H9 (cell line): ENCODE results near the gene TMEM219. TPM values are rescaled to one million over a fixed set of nuclear protein-coding genes. Genes with fewer than 3 reads are reported as not detected.

Source experiments
- DNase-seq: peaks from one replicate; pipeline ENCODE4 v3.0.0-alpha.2; 2017
- H2AFZ ChIP-seq: one replicate; pipeline ENCODE4 v1.6.1; 2013; ENCODE audit warnings: mild to moderate bottlenecking, low read length, control low read depth, moderate library complexity
- H2AK5ac ChIP-seq: 2 replicates; pipeline ENCODE4 v1.6.1; 2013; ENCODE audit warnings: low read length, control low read depth, mixed read lengths; ENCODE audit not compliant: insufficient read length
- H2BK120ac ChIP-seq: one replicate; pipeline ENCODE4 v1.6.1; 2013; ENCODE audit warnings: low read depth, mild to moderate bottlenecking, low read length, control low read depth, inconsistent platforms; ENCODE audit not compliant: poor library complexity, severe bottlenecking
- H2BK12ac ChIP-seq: 2 replicates; pipeline ENCODE4 v1.6.1; 2013; ENCODE audit warnings: low read length, control low read depth, mixed read lengths, low read depth; ENCODE audit not compliant: insufficient read length
- H2BK15ac ChIP-seq: 2 replicates; pipeline ENCODE4 v1.6.1; 2013; ENCODE audit warnings: low read depth, low read length, control low read depth
- H2BK20ac ChIP-seq: one replicate; pipeline ENCODE4 v1.6.1; 2013; ENCODE audit warnings: low read depth, mild to moderate bottlenecking, low read length, control low read depth, inconsistent platforms; ENCODE audit not compliant: poor library complexity, severe bottlenecking
- H2BK5ac ChIP-seq: 2 replicates; pipeline ENCODE4 v1.6.1; 2013; ENCODE audit warnings: low read length, control low read depth, mixed read lengths; ENCODE audit not compliant: insufficient read length
- H3K14ac ChIP-seq: 2 replicates; pipeline ENCODE4 v1.6.1; 2013; ENCODE audit warnings: low read length, control low read depth; ENCODE audit not compliant: insufficient read depth
- H3K18ac ChIP-seq: 2 replicates; pipeline ENCODE4 v1.6.1; 2013; ENCODE audit warnings: low read depth, mild to moderate bottlenecking, mixed read lengths, low read length, control low read depth; ENCODE audit not compliant: insufficient read length
- H3K23ac ChIP-seq: 2 replicates; pipeline ENCODE4 v1.6.1; 2013; ENCODE audit warnings: low read length, control low read depth, mixed read lengths, low read depth; ENCODE audit not compliant: insufficient read length
- H3K23me2 ChIP-seq: 2 replicates; pipeline ENCODE4 v1.6.1; 2013; ENCODE audit warnings: low read depth, mild to moderate bottlenecking, mixed read lengths, low read length, control low read depth; ENCODE audit not compliant: insufficient read length, poor library complexity, severe bottlenecking
- H3K27ac ChIP-seq: 2 replicates; pipeline ENCODE4 v1.5.1; 2013; ENCODE audit warnings: low read length, control low read depth, mixed read lengths, low read depth; ENCODE audit not compliant: insufficient read length
- H3K27me3 ChIP-seq: 2 replicates; pipeline ENCODE4 v1.6.1; 2013; ENCODE audit warnings: low read length, control low read depth, inconsistent platforms; ENCODE audit not compliant: insufficient read depth
- H3K4ac ChIP-seq: 2 replicates; pipeline ENCODE4 v1.6.1; 2013; ENCODE audit warnings: low read depth, mild to moderate bottlenecking, control low read depth, inconsistent platforms, low read length, moderate library complexity
- H3K4me1 ChIP-seq: 2 replicates; pipeline ENCODE4 v1.6.1; 2013; ENCODE audit warnings: low read length, control low read depth, inconsistent platforms; ENCODE audit not compliant: insufficient read depth
- H3K4me2 ChIP-seq: 2 replicates; pipeline ENCODE4 v1.6.1; 2013; ENCODE audit warnings: low read length, control low read depth, mixed read lengths; ENCODE audit not compliant: insufficient read length, insufficient read depth
- H3K56ac ChIP-seq: 2 replicates; pipeline ENCODE4 v1.6.1; 2013; ENCODE audit warnings: low read depth, mild to moderate bottlenecking, mixed read lengths, low read length, control low read depth; ENCODE audit not compliant: insufficient read length
- H3K79me1 ChIP-seq: 2 replicates; pipeline ENCODE4 v1.6.1; 2013; ENCODE audit warnings: low read depth, mild to moderate bottlenecking, moderate library complexity, low read length, control low read depth, inconsistent platforms; ENCODE audit not compliant: insufficient read depth, poor library complexity, severe bottlenecking
- H3K79me2 ChIP-seq: 2 replicates; pipeline ENCODE4 v1.6.1; 2013; ENCODE audit warnings: low read length, control low read depth, inconsistent platforms; ENCODE audit not compliant: insufficient read depth
- H3K9ac ChIP-seq: 2 replicates; pipeline ENCODE4 v1.6.1; 2013; ENCODE audit warnings: low read length, control low read depth, mixed read lengths; ENCODE audit not compliant: insufficient read length; ENCODE audit errors: extremely low read depth
- H3K9me3 ChIP-seq: one replicate; pipeline ENCODE4 v1.6.1; 2013; ENCODE audit warnings: low read depth, low read length, inconsistent platforms; ENCODE audit not compliant: control insufficient read depth
- H3T11ph ChIP-seq: one replicate; pipeline ENCODE4 v1.6.1; 2013; ENCODE audit warnings: mild to moderate bottlenecking, low read length, control low read depth, inconsistent platforms
- H4K20me1 ChIP-seq: one replicate; pipeline ENCODE4 v1.6.1; 2013; ENCODE audit not compliant: control insufficient read depth, insufficient read length, insufficient read depth
- H4K5ac ChIP-seq: 2 replicates; pipeline ENCODE4 v1.6.1; 2013; ENCODE audit warnings: low read depth, mild to moderate bottlenecking, mixed read lengths, low read length, control low read depth; ENCODE audit not compliant: insufficient read length
- H4K8ac ChIP-seq: replicated peaks from 2 replicates; pipeline ENCODE4 v1.6.1; 2013; ENCODE audit warnings: low read length, control low read depth, mixed read lengths, low read depth; ENCODE audit not compliant: insufficient read length
- H4K91ac ChIP-seq: 2 replicates; pipeline ENCODE4 v1.6.1; 2013; ENCODE audit warnings: low read depth, mild to moderate bottlenecking, moderate library complexity, mixed read lengths, low read length, control low read depth; ENCODE audit not compliant: insufficient read length
- H3K27ac Mint-ChIP-seq, 3 experiments: 2 replicates in 2 of 3; 3 replicates in 1 of 3; pipeline ENCODE4 v1.8.0; 2020 to 2021; ENCODE audit warnings: mixed read lengths in 3 of 3, mild to moderate bottlenecking in 1 of 3, moderate library complexity in 1 of 3
- H3K27me3 Mint-ChIP-seq: 2 replicates; pipeline ENCODE4 v1.8.0; 2021; ENCODE audit warnings: low read depth, mild to moderate bottlenecking, moderate library complexity, mixed read lengths
- H3K36me3 Mint-ChIP-seq, 3 experiments: 2 replicates in 2 of 3; 3 replicates in 1 of 3; pipeline ENCODE4 v1.8.0; 2020 to 2021; ENCODE audit warnings: low read depth in 3 of 3, mixed read lengths in 3 of 3; ENCODE audit not compliant: insufficient read depth in 1 of 3
- H3K4me1 Mint-ChIP-seq, 2 experiments: 2 replicates each; pipeline ENCODE4 v1.8.0; 2020; ENCODE audit warnings: mixed read lengths in 2 of 2
- H3K4me3 Mint-ChIP-seq, 2 experiments: 2 replicates in 1 of 2; 3 replicates in 1 of 2; pipeline ENCODE4 v1.8.0; 2020 to 2021; ENCODE audit warnings: mild to moderate bottlenecking in 2 of 2, mixed read lengths in 2 of 2, moderate library complexity in 1 of 2
- H3K9me3 Mint-ChIP-seq, 2 experiments: 2 replicates in 1 of 2; 3 replicates in 1 of 2; pipeline ENCODE4 v1.8.0; 2020; ENCODE audit warnings: mild to moderate bottlenecking in 2 of 2, mixed read lengths in 2 of 2, moderate library complexity in 1 of 2
- WGBS: extraction: QIAGEN DNeasy Blood & Tissue Kit; methylation state at CpG from one replicate; pipeline ENCODE4 v1.1.7; 2013; ENCODE audit warnings: missing lambda C conversion rate, low lambda C conversion rate, mixed read lengths; ENCODE audit not compliant: insufficient read length; ENCODE audit errors: extremely low coverage; 5-methylcytosine and 5-hydroxymethylcytosine counted together
- total RNA-seq: library from RNA; stranded (reverse); gene quantifications from 2 replicates; pipeline ENCODE4 v1.2.1, GENCODE V29; 2021
- TF ChIP-seq, protein P1 (sequence below): fragments of 200-600 bp; sonication (generic); conservative IDR thresholded peaks from 3 replicates; pipeline ENCODE4 v1.8.0; 2021; ENCODE audit warnings: antibody characterized with exemption, mild to moderate bottlenecking

The TMEM219 gene
- total RNA-seq, 1 experiment from 2014 or later: 89.1 TPM

- Mint-ChIP-seq H3K4me3 (no peak overlapping the region; a peak in 1 of 5 replicates), H3K27ac (peak overlapping the region; percentile 37 to 77 (median 62); a peak in 5 of 7 replicates), H3K4me1 (peaks cover 3 to 17% of the 10 kb centered on the region in 2 experiments), H3K9me3 (no peaks in the 10 kb centered on the region), H3K27me3 (peaks cover 27% of the 10 kb centered on the region), H3K36me3 (peaks cover 13 to 28% (median 22%) of the 10 kb centered on the region in 3 experiments)
- Histone ChIP-seq H3K4me1 (no peaks in the 10 kb centered on the region; the same call in 1 of the 2 replicates), H2BK12ac (no peak overlapping the region), H3K79me1 (no peaks in the 10 kb centered on the region), H4K5ac (no peak overlapping the region), H3T11ph (no peak overlapping the region), H3K23me2 (peaks cover 11% of the 10 kb centered on the region), H3K9me3 (no peaks in the 10 kb centered on the region), H2AFZ (no peak overlapping the region), H2BK120ac (no peak overlapping the region), H2BK5ac (no peak overlapping the region), H3K56ac (no peak overlapping the region), H3K23ac (no peak overlapping the region), H3K27ac (no peak overlapping the region), H3K18ac (no peak overlapping the region), H2BK15ac (no peak overlapping the region), H3K14ac (no peak overlapping the region), H3K79me2 (no peaks in the 10 kb centered on the region), H3K9ac (no peak overlapping the region), H4K20me1 (no peaks in the 10 kb centered on the region), H3K4me2 (no peak overlapping the region), H2AK5ac (no peak overlapping the region), H2BK20ac (no peak overlapping the region), H3K27me3 (no peaks in the 10 kb centered on the region), H3K4ac (no peak overlapping the region), H4K8ac (no peak overlapping the region), H4K91ac (no peak overlapping the region)
- no peak for DNase-seq
- TF ChIP-seq, protein P1, sequence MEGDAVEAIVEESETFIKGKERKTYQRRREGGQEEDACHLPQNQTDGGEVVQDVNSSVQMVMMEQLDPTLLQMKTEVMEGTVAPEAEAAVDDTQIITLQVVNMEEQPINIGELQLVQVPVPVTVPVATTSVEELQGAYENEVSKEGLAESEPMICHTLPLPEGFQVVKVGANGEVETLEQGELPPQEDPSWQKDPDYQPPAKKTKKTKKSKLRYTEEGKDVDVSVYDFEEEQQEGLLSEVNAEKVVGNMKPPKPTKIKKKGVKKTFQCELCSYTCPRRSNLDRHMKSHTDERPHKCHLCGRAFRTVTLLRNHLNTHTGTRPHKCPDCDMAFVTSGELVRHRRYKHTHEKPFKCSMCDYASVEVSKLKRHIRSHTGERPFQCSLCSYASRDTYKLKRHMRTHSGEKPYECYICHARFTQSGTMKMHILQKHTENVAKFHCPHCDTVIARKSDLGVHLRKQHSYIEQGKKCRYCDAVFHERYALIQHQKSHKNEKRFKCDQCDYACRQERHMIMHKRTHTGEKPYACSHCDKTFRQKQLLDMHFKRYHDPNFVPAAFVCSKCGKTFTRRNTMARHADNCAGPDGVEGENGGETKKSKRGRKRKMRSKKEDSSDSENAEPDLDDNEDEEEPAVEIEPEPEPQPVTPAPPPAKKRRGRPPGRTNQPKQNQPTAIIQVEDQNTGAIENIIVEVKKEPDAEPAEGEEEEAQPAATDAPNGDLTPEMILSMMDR: no peak
- no CpG with 5 or more reads among the region's 34 CpGs for WGBS
Observed at GRCh38 chr16:30006659-30007377, 44.9 kb downstream of the TMEM219 start.
